ENCODE results near the gene PXT1.
A peak's percentile ranks its signal among the peaks of the same experiment; 100 is the strongest.

PXT1 gene

DNA sequence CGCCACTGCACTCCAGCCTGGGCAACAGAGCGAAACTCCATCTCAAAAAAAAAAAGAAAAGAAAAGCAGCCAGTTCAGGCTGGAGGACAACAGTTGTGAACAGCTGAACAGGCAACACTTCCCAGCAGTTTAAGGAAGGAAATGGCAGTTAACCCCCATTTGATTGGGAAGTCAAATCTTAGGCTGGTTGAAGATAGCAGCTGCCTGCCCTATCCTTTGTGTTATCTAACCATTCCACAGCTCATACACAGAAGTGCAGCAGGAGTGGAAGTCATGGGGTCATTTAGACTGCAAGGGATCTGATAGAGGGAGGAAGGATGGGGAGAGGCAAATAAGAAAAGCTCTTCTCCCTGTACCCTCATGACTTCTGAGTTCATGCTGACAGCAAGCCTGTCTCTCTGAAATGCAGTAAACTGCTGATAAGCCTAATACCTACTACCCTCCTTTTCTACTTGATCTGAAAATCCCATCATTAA is 35.4 kb upstream of the PXT1 start:
- H3K9ac ChIP-seq (ENCODE audit: low read length): no peak overlapping the region
- H3K27me3 ChIP-seq (ENCODE audit: low read depth, low read length): no peaks in the 10 kb centered on the region
- H3K36me3 ChIP-seq (replicated peaks; ENCODE audit: low read depth, low read length): peaks cover 46% of the 10 kb centered on the region
- no peak overlapping the region for H3K4me3 ChIP-seq (ENCODE audit: low read length)
- no peaks in the 10 kb centered on the region for H3K4me1 ChIP-seq (ENCODE audit: low read length)
- TF ChIP-seq EZH2phosphoT487 (IDR thresholded peaks at IDR 0.05; ENCODE audit: low read depth) (no peak), CTCF (IDR thresholded peaks at IDR 0.05; ENCODE audit: low read depth, low read length) (no peak)
- H4K20me1 ChIP-seq (ENCODE audit: insufficient read depth, low read length): no peaks in the 10 kb centered on the region
- H3K4me2 ChIP-seq (ENCODE audit: low read length): no peak overlapping the region
- H2AFZ ChIP-seq (ENCODE audit: low read depth, low read length): no peak overlapping the region
- no peaks in the 10 kb centered on the region for H3K9me3 ChIP-seq (ENCODE audit: insufficient read depth, low read length)
- H3K79me2 ChIP-seq (ENCODE audit: low read length): no peaks in the 10 kb centered on the region
- no peak overlapping the region for H3K27ac ChIP-seq (ENCODE audit: low read length)

- H3K27me3 ChIP-seq (ENCODE audit: low read depth, low read length): no peaks in the 10 kb centered on the region
- H3K9me3 ChIP-seq (ENCODE audit: insufficient read depth, low read length): no peaks in the 10 kb centered on the region
- TF ChIP-seq EZH2phosphoT487 (IDR thresholded peaks at IDR 0.05; ENCODE audit: low read depth): no peak
- no peak for TF ChIP-seq CTCF (IDR thresholded peaks at IDR 0.05; ENCODE audit: low read depth, low read length)
- H2AFZ ChIP-seq (ENCODE audit: low read depth, low read length): no peak overlapping the region
- no peak overlapping the region for H3K4me2 ChIP-seq (ENCODE audit: low read length)
- H3K4me3 ChIP-seq (ENCODE audit: low read length): no peak overlapping the region
- H3K79me2 ChIP-seq (ENCODE audit: low read length): peaks cover 32% of the 10 kb centered on the region
- H3K4me1 ChIP-seq (ENCODE audit: low read length): peaks cover 6% of the 10 kb centered on the region; the same call in 1 of the 2 replicates
- no peak overlapping the region for H3K9ac ChIP-seq (ENCODE audit: low read length)
- H4K20me1 ChIP-seq (ENCODE audit: insufficient read depth, low read length): peaks cover 10% of the 10 kb centered on the region; the same call in 1 of the 2 replicates
- peaks cover 26% of the 10 kb centered on the region for H3K36me3 ChIP-seq (replicated peaks; ENCODE audit: low read depth, low read length)
- no peak overlapping the region for H3K27ac ChIP-seq (ENCODE audit: low read length)
These were observed 27.3 kb upstream of the PXT1 start for GRCh38 chr6:36469946-36470345.

GRCh38 chr6:36469148-36469661 is 26.6 kb upstream of the PXT1 start:
- H3K9me3 ChIP-seq (ENCODE audit: insufficient read depth, low read length): no peaks in the 10 kb centered on the region
- no peak overlapping the region for H3K9ac ChIP-seq (ENCODE audit: low read length)
- no peak overlapping the region for H2AFZ ChIP-seq (ENCODE audit: low read depth, low read length)
- H3K4me2 ChIP-seq (ENCODE audit: low read length): peak overlapping the region; percentile 6
- peaks cover 39% of the 10 kb centered on the region for H3K79me2 ChIP-seq (ENCODE audit: low read length)
- H3K27ac ChIP-seq (ENCODE audit: low read length): no peak overlapping the region
- no peaks in the 10 kb centered on the region for H3K27me3 ChIP-seq (ENCODE audit: low read depth, low read length)
- H3K4me1 ChIP-seq (ENCODE audit: low read length): peaks cover 6% of the 10 kb centered on the region; the same call in 1 of the 2 replicates
- H3K36me3 ChIP-seq (replicated peaks; ENCODE audit: low read depth, low read length): peaks cover 19% of the 10 kb centered on the region
- no peak overlapping the region for H3K4me3 ChIP-seq (ENCODE audit: low read length)
- H4K20me1 ChIP-seq (ENCODE audit: insufficient read depth, low read length): peaks cover 16% of the 10 kb centered on the region
- TF ChIP-seq CTCF (IDR thresholded peaks at IDR 0.05; ENCODE audit: low read depth, low read length) (no peak), EZH2phosphoT487 (IDR thresholded peaks at IDR 0.05; ENCODE audit: low read depth) (no peak)

DNA sequence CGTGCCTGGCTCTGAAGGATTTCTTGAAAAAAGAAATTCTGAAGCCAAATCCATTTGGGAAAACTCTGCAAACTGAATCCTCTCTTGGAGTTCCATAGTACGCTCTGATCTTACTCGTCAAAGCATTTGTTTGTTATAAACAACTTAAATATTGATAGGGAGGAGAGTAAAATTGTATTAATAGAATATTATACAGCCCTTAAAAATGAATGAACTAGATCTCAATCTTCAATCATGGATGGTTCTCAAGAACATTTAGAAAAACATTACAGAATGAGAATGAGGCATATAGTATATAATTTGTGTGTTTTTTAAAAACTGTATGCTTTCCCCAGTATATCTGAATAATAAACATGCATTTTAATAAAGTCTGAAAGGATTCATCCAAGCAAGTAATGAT is 25.0 kb upstream of the PXT1 start:
- Histone ChIP-seq H3K79me2 (ENCODE audit: low read length) (peaks cover 52% of the 10 kb centered on the region), H3K9ac (ENCODE audit: low read length) (no peak overlapping the region)

More for the DNA sequence above, 25.0 kb upstream of the PXT1 start:
- Histone ChIP-seq H3K4me1 (ENCODE audit: low read length) (peaks cover 6% of the 10 kb centered on the region; the same call in 1 of the 2 replicates), H3K4me3 (ENCODE audit: low read length) (no peak overlapping the region), H4K20me1 (ENCODE audit: insufficient read depth, low read length) (peaks cover 25% of the 10 kb centered on the region), H3K27ac (ENCODE audit: low read length) (no peak overlapping the region), H2AFZ (ENCODE audit: low read depth, low read length) (no peak overlapping the region), H3K9me3 (ENCODE audit: insufficient read depth, low read length) (no peaks in the 10 kb centered on the region), H3K36me3 (replicated peaks; ENCODE audit: low read depth, low read length) (peaks cover 23% of the 10 kb centered on the region), H3K27me3 (ENCODE audit: low read depth, low read length) (no peaks in the 10 kb centered on the region), H3K4me2 (ENCODE audit: low read length) (no peak overlapping the region)
- TF ChIP-seq EZH2phosphoT487 (IDR thresholded peaks at IDR 0.05; ENCODE audit: low read depth) (no peak), CTCF (IDR thresholded peaks at IDR 0.05; ENCODE audit: low read depth, low read length) (no peak)
